Activated naive CD8-positive, alpha-beta T cell treated with anti-CD3 and anti-CD28 coated beads, Interleukin-2, amount 10 ng/mL, durations not matched to agents 7 days and 5 days (primary cell): ENCODE data around the gene GABRA6. TPM values are rescaled to one million over a fixed set of nuclear protein-coding genes. Genes with fewer than 3 reads are reported as not detected.

Experiments
- ATAC-seq: fragments of 150-1000 bp; cut with Tn5 transposase; one replicate; pipeline ENCODE4 v1.10.0; 2021; ENCODE audit warnings: low read depth, moderate library complexity
- POLR2A ChIA-PET: fragments of 350-600 bp; sonication (Branson Sonifier 250); formaldehyde crosslinking; loops from one replicate; lab custom pipeline; 2021; ENCODE audit warnings: antibody characterized with exemption; lab: Charles Lee
- DNase-seq: peaks from one replicate; pipeline ENCODE4 v3.0.0; 2021
- H3K27ac Mint-ChIP-seq: one replicate; pipeline ENCODE4 v1.8.0; 2022; ENCODE audit warnings: mild to moderate bottlenecking, mixed read lengths
- H3K27me3 Mint-ChIP-seq: one replicate; pipeline ENCODE4 v1.8.0; 2022; ENCODE audit warnings: mild to moderate bottlenecking, moderate library complexity, mixed read lengths
- H3K36me3 Mint-ChIP-seq: one replicate; pipeline ENCODE4 v1.8.0; 2021; ENCODE audit warnings: mild to moderate bottlenecking, mixed read lengths
- H3K4me1 Mint-ChIP-seq: one replicate; pipeline ENCODE4 v1.8.0; 2021; ENCODE audit warnings: mixed read lengths
- H3K4me3 Mint-ChIP-seq: one replicate; pipeline ENCODE4 v1.8.0; 2022; ENCODE audit warnings: mild to moderate bottlenecking, moderate library complexity, mixed read lengths
- H3K9me3 Mint-ChIP-seq: one replicate; pipeline ENCODE4 v1.8.0; 2021; ENCODE audit warnings: mixed read lengths
- total RNA-seq, 2 experiments: library from RNA; stranded (reverse); gene quantifications; one replicate each; pipeline ENCODE4 v1.2.3, GENCODE V29; 2021

Gene GABRA6
- total RNA-seq, 2 experiments from 2014 or later: not detected

- Mint-ChIP-seq H3K9me3 (no peaks in the 10 kb centered on the region), H3K4me1 (no peaks in the 10 kb centered on the region), H3K4me3 (no peak overlapping the region), H3K36me3 (no peaks in the 10 kb centered on the region), H3K27ac (no peak overlapping the region), H3K27me3 (no peaks in the 10 kb centered on the region)
- ATAC-seq (no peak), DNase-seq (no peak)
- POLR2A ChIA-PET: no interaction called here
These were observed 21.9 kb downstream of the GABRA6 start for GRCh38 chr5:161707382-161707781.

- no peaks in the 10 kb centered on the region for H3K36me3 Mint-ChIP-seq
- no peak overlapping the region for H3K4me3 Mint-ChIP-seq
- no peak overlapping the region for H3K27ac Mint-ChIP-seq
- ATAC-seq (no peak), DNase-seq (no peak)
- H3K27me3 Mint-ChIP-seq: no peaks in the 10 kb centered on the region
- H3K9me3 Mint-ChIP-seq: peaks cover 1% of the 10 kb centered on the region
- H3K4me1 Mint-ChIP-seq: no peaks in the 10 kb centered on the region
- POLR2A ChIA-PET: no interaction called here
These were observed 23.7 kb downstream of the GABRA6 start for GRCh38 chr5:161709239-161709638.

GRCh38 chr5:161713042-161713441 is 27.5 kb downstream of the GABRA6 start:
- no peaks in the 10 kb centered on the region for H3K27me3 Mint-ChIP-seq
- DNase-seq (no peak), ATAC-seq (no peak)
- no peaks in the 10 kb centered on the region for H3K36me3 Mint-ChIP-seq
- H3K4me3 Mint-ChIP-seq: no peak overlapping the region
- no peak overlapping the region for H3K27ac Mint-ChIP-seq
- POLR2A ChIA-PET: no interaction called here
- H3K4me1 Mint-ChIP-seq: no peaks in the 10 kb centered on the region
- peaks cover 1% of the 10 kb centered on the region for H3K9me3 Mint-ChIP-seq

- Mint-ChIP-seq H3K9me3 (no peaks in the 10 kb centered on the region), H3K4me1 (no peaks in the 10 kb centered on the region), H3K4me3 (no peak overlapping the region), H3K27ac (no peak overlapping the region), H3K27me3 (no peaks in the 10 kb centered on the region), H3K36me3 (no peaks in the 10 kb centered on the region)
- ATAC-seq (no peak), DNase-seq (no peak)
- POLR2A ChIA-PET: no interaction called here
These were observed 33.6 kb downstream of the GABRA6 start for GRCh38 chr5:161719157-161719556.

GRCh38 chr5:161720460-161720859 is 34.9 kb downstream of the GABRA6 start:
- Mint-ChIP-seq H3K27ac (no peak overlapping the region), H3K9me3 (no peaks in the 10 kb centered on the region), H3K4me1 (no peaks in the 10 kb centered on the region), H3K4me3 (no peak overlapping the region), H3K27me3 (no peaks in the 10 kb centered on the region), H3K36me3 (no peaks in the 10 kb centered on the region)
- POLR2A ChIA-PET: no interaction called here
- ATAC-seq: no peak
- no peak for DNase-seq

GRCh38 chr5:161734741-161735140 is 49.2 kb downstream of the GABRA6 start:
- DNase-seq: no peak
- Mint-ChIP-seq H3K4me1 (no peaks in the 10 kb centered on the region), H3K27me3 (no peaks in the 10 kb centered on the region), H3K9me3 (peaks cover 5% of the 10 kb centered on the region), H3K27ac (no peak overlapping the region), H3K36me3 (no peaks in the 10 kb centered on the region), H3K4me3 (no peak overlapping the region)
- POLR2A ChIA-PET: no interaction called here
- no peak for ATAC-seq

GRCh38 chr5:161740433-161740832 is 54.9 kb downstream of the GABRA6 start:
- POLR2A ChIA-PET: no interaction called here
- DNase-seq (no peak), ATAC-seq (no peak)
- no peak overlapping the region for H3K4me3 Mint-ChIP-seq
- H3K9me3 Mint-ChIP-seq: peaks cover 4% of the 10 kb centered on the region
- H3K27me3 Mint-ChIP-seq: no peaks in the 10 kb centered on the region
- no peak overlapping the region for H3K27ac Mint-ChIP-seq
- no peaks in the 10 kb centered on the region for H3K4me1 Mint-ChIP-seq
- no peaks in the 10 kb centered on the region for H3K36me3 Mint-ChIP-seq

GRCh38 chr5:161744276-161744675 is 58.8 kb downstream of the GABRA6 start:
- no peak for ATAC-seq
- H3K4me3 Mint-ChIP-seq: no peak overlapping the region
- H3K9me3 Mint-ChIP-seq: peaks cover 6% of the 10 kb centered on the region
- POLR2A ChIA-PET: no interaction called here
- H3K4me1 Mint-ChIP-seq: no peaks in the 10 kb centered on the region
- no peak overlapping the region for H3K27ac Mint-ChIP-seq
- no peaks in the 10 kb centered on the region for H3K36me3 Mint-ChIP-seq
- no peak for DNase-seq
- H3K27me3 Mint-ChIP-seq: no peaks in the 10 kb centered on the region

- ATAC-seq (no peak), DNase-seq (no peak)
- Mint-ChIP-seq H3K27me3 (no peaks in the 10 kb centered on the region), H3K9me3 (peaks cover 2% of the 10 kb centered on the region), H3K36me3 (no peaks in the 10 kb centered on the region), H3K27ac (no peak overlapping the region), H3K4me3 (no peak overlapping the region), H3K4me1 (no peaks in the 10 kb centered on the region)
- POLR2A ChIA-PET: no interaction called here
These were observed 59.9 kb downstream of the GABRA6 start for GRCh38 chr5:161745392-161745791.

GRCh38 chr5:161751265-161751664 is 65.7 kb downstream of the GABRA6 start:
- Mint-ChIP-seq H3K27me3 (no peaks in the 10 kb centered on the region), H3K9me3 (peaks cover 11% of the 10 kb centered on the region), H3K36me3 (no peaks in the 10 kb centered on the region), H3K27ac (no peak overlapping the region), H3K4me1 (no peaks in the 10 kb centered on the region), H3K4me3 (no peak overlapping the region)
- ATAC-seq (no peak), DNase-seq (no peak)
- POLR2A ChIA-PET: no interaction called here

Other genes starting within 250 kb of the GABRA6 start
- not detected for gene GABRB2, start 139.0 kb upstream of the GABRA6 start, total RNA-seq
- gene GABRA1, start 162.4 kb downstream of the GABRA6 start, total RNA-seq: not detected